ENCODE measurements around the gene F12.

GRCh38 chr5:177433658-177434217 is 24.4 kb upstream of the F12 start:
- TF ChIP-seq TAF1 (IDR thresholded peaks at IDR 0.05; ENCODE audit: borderline replicate concordance, low read depth, low read length) (no peak), JUND (IDR thresholded peaks at IDR 0.05) (no peak), CTCF (IDR thresholded peaks at IDR 0.05) (no peak), NFIC (IDR thresholded peaks at IDR 0.05; ENCODE audit: borderline replicate concordance) (no peak), EP300 (IDR thresholded peaks at IDR 0.05; ENCODE audit: borderline replicate concordance in 1 of 2, low read depth in 1 of 2, low read length in 1 of 2) (no peak), POLR2AphosphoS5 (IDR thresholded peaks at IDR 0.05; ENCODE audit: low read depth, low read length) (no peak), MAX (IDR thresholded peaks at IDR 0.05; ENCODE audit: low read depth) (no peak), ZBTB33 (IDR thresholded peaks at IDR 0.05; ENCODE audit: borderline replicate concordance, low read depth) (no peak), SIN3A (IDR thresholded peaks at IDR 0.05; ENCODE audit: borderline replicate concordance, low read depth, low read length) (no peak), RAD21 (IDR thresholded peaks at IDR 0.05; ENCODE audit: low read length) (no peak), EZH2phosphoT487 (IDR thresholded peaks at IDR 0.05; ENCODE audit: borderline replicate concordance, low read depth) (no peak), MXI1 (IDR thresholded peaks at IDR 0.05; ENCODE audit: low read depth, low read length) (no peak)
